ENCODE measurements around the gene CDC42EP5.
"Not testable (repeated sequence)": the region's sequence is repeated elsewhere in the genome, so short reads cannot be mapped to it uniquely, and the experiment has no call there.

CDC42EP5 gene

DNA sequence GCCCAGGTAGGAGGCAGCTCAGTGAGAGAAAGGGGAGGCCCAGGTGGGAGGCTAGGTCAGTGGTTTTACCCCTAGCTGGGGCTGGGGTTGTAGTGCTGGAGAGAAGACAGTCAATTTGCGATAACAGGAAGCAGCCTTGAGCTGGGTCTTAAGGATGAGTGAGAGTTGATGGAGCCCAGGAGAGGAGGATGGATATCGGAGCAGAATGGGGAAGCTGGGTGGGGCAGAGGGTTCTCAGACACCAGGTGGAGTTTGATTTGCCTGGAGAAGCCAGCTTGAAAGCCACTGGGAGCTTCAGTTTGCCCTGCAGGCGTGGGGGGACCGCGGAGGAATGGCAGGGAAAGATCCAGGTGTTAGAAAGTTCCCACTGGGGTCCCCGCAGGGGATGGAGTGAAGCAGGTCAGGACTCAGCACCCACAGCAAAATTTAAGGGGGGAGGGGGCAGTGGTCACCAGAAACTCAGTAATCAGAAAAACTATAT lies 836 bp upstream of the CDC42EP5 start:
- H3K27me3 ChIP-seq (ENCODE audit: control insufficient read depth in 1 of 2, insufficient read depth in 2 of 2, low read length in 2 of 2) = no peaks in the 10 kb centered on the region
- no peaks in the 10 kb centered on the region for H3K36me3 ChIP-seq (ENCODE audit: control insufficient read depth in 1 of 2, insufficient read depth in 2 of 2, low read length in 2 of 2)
- peaks cover 24 to 40% of the 10 kb centered on the region in 2 donors for H3K4me1 ChIP-seq (ENCODE audit: control insufficient read depth in 1 of 2, insufficient read depth in 2 of 2, low read length in 2 of 2)
- H3K9ac ChIP-seq (ENCODE audit: low read depth in 1 of 2, low read length in 2 of 2) = peak overlapping the region; percentile 63 to 74
- no peaks in the 10 kb centered on the region for H3K9me3 ChIP-seq (ENCODE audit: control insufficient read depth in 1 of 2, low read length in 2 of 2)
- peak overlapping the region; percentile 60 for H3K27ac ChIP-seq (ENCODE audit: low read depth, low read length)
- peak overlapping the region; percentile 61 to 72 for H3K4me3 ChIP-seq (ENCODE audit: low read depth in 1 of 2, low read length in 2 of 2)

DNA sequence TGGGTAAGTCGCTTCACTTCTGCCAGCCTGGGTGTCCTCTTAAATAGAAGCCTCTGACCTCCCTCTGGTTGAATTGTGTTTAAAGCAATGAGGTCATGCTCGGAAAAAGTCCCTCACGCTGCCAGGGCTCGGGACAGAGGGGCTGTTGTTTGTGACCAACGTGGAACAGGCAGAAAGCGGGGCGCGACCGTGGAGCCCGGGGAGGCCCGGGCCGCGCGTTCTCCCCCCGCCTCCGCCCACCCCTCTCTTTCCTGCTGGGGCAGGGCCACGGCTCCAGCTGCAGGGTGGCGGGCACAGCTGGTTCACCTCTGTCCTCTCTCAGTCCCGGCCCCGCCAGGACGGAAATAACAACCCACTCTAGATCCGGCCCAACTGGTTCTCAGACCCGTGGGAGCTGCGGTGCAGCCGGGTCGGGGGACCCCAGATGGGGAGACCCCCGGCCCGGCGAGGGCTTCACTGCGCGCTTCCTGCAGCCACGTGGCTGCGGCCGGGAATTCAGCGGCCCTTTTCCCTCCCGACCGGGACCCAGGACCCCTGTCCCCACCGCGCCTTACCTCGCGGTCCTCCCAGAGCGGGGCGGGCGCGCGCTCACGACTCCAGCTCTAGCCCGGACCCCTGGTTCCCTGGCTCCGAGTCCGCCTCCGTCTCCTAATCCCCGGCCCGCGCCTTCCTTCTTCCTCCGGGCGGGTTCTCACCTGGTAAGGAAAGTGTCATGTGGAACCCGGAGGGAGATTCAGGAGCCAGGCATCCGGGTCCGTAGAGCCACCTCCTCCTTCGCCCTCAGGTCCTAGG lies 1.9 kb downstream of the CDC42EP5 start:
- no peaks in the 10 kb centered on the region for H3K36me3 ChIP-seq (ENCODE audit: control insufficient read depth in 1 of 2, insufficient read depth in 2 of 2, low read length in 2 of 2)
- peaks cover 25 to 29% of the 10 kb centered on the region in 2 donors for H3K4me1 ChIP-seq (ENCODE audit: control insufficient read depth in 1 of 2, insufficient read depth in 2 of 2, low read length in 2 of 2)
- peak overlapping the region; percentile 12 to 89 for H3K9ac ChIP-seq (ENCODE audit: low read depth in 1 of 2, low read length in 2 of 2)
- peak overlapping the region; percentile 68 to 75 for H3K4me3 ChIP-seq (ENCODE audit: low read depth in 1 of 2, low read length in 2 of 2)
- H3K27me3 ChIP-seq (ENCODE audit: control insufficient read depth in 1 of 2, insufficient read depth in 2 of 2, low read length in 2 of 2) = no peaks in the 10 kb centered on the region
- H3K27ac ChIP-seq (ENCODE audit: low read depth, low read length) = peak overlapping the region; percentile 68
- no peaks in the 10 kb centered on the region for H3K9me3 ChIP-seq (ENCODE audit: control insufficient read depth in 1 of 2, low read length in 2 of 2)

DNA sequence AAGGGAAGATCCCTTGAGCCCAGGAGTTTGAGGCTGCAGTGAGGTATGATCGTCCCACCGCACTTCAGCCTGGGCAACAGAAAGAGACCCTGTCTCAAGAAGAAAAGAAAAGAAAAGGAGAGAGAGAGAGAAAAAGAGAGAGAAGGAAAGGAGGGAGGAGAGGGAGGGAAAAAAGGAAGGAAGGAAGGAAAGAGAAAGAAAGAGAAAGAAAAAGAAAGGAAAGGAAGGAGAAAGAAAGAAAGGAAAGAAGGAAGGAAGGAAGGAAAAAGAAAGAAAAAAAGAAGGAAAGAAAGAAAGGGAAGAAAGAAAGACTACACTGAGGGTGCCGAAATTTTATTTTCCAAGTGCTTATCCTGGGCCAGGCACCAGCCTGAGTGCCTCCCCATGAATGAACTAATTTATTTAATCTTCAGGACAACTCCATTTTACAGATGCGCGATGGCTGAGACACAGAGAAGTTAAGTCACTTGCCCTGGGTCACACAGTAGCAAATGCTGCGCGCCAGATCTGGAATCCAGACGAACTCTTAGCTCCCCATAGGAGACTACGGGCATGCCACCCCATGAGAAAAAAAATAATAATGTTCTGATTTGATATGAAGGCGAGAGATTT lies 2.7 kb downstream of the CDC42EP5 start:
- Histone ChIP-seq H3K9ac (ENCODE audit: low read depth in 1 of 2, low read length in 2 of 2) (peak overlapping the region; percentile 12 to 89), H3K36me3 (ENCODE audit: control insufficient read depth in 1 of 2, insufficient read depth in 2 of 2, low read length in 2 of 2) (peaks cover 0 to 3% of the 10 kb centered on the region in 2 donors), H3K9me3 (ENCODE audit: control insufficient read depth in 1 of 2, low read length in 2 of 2) (no peaks in the 10 kb centered on the region), H3K4me3 (ENCODE audit: low read depth in 1 of 2, low read length in 2 of 2) (peak overlapping the region; percentile 68 to 75), H3K27me3 (ENCODE audit: control insufficient read depth in 1 of 2, insufficient read depth in 2 of 2, low read length in 2 of 2) (no peaks in the 10 kb centered on the region), H3K27ac (ENCODE audit: low read depth, low read length) (peak overlapping the region; percentile 68), H3K4me1 (ENCODE audit: control insufficient read depth in 1 of 2, insufficient read depth in 2 of 2, low read length in 2 of 2) (peaks cover 25 to 30% of the 10 kb centered on the region in 2 donors)

DNA sequence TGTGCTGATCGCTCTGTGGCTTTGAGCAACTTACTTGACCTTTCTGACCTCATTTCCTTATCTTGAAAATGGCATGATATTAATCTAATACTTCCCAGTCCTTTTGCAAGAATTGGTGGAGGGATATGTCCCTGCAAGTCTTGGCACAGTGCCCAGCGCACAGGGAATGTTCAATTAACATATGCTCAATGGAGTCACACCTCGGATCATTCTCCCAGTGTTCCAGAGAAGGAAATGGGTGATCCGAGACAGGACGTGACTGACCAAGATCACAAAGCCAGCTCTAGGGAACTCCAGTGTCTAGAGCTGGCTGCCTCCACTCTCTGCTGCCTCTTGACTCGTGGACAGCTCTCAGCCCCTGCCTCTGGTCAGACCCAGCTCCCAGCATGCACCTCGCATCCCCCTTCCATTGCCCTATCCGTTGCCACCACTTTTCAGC lies 3.6 kb downstream of the CDC42EP5 start:
- H3K27ac ChIP-seq (ENCODE audit: low read depth, low read length) = peak overlapping the region; percentile 68
- peak overlapping the region; percentile 12 to 89 for H3K9ac ChIP-seq (ENCODE audit: low read depth in 1 of 2, low read length in 2 of 2)
- no peaks in the 10 kb centered on the region for H3K27me3 ChIP-seq (ENCODE audit: control insufficient read depth in 1 of 2, insufficient read depth in 2 of 2, low read length in 2 of 2)
- peak overlapping the region; percentile 4 to 75 for H3K4me3 ChIP-seq (ENCODE audit: low read depth in 1 of 2, low read length in 2 of 2)
- H3K36me3 ChIP-seq (ENCODE audit: control insufficient read depth in 1 of 2, insufficient read depth in 2 of 2, low read length in 2 of 2) = peaks cover 0 to 3% of the 10 kb centered on the region in 2 donors
- peaks cover 25 to 30% of the 10 kb centered on the region in 2 donors for H3K4me1 ChIP-seq (ENCODE audit: control insufficient read depth in 1 of 2, insufficient read depth in 2 of 2, low read length in 2 of 2)
- H3K9me3 ChIP-seq (ENCODE audit: control insufficient read depth in 1 of 2, low read length in 2 of 2) = no peaks in the 10 kb centered on the region

DNA sequence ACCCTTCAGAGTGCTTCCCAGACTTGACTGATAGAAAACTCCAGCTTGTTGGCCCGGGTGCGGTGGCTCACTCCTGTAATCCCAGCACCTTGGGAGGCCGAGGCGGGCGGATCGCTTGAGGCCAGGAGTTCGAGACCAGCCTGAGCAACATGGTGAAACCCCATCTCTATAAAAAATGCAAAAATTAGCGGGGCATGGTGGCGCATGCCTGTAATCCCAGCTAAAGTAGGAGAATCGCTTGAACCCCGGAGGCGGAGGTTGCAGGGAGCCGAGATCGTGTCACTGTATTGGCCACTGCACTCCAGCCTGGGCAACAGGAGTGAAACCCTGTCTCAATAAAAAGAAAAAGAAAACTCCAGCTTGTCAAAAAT lies 7.0 kb downstream of the CDC42EP5 start:
- H3K4me3 ChIP-seq (ENCODE audit: low read depth in 1 of 2, low read length in 2 of 2); H3K9me3 ChIP-seq (ENCODE audit: control insufficient read depth in 1 of 2, low read length in 2 of 2); H3K27me3 ChIP-seq (ENCODE audit: control insufficient read depth in 1 of 2, insufficient read depth in 2 of 2, low read length in 2 of 2); H3K9ac ChIP-seq (ENCODE audit: low read depth in 1 of 2, low read length in 2 of 2): not testable (repeated sequence)
- peaks cover 0 to 14% of the 10 kb centered on the region in 2 donors for H3K36me3 ChIP-seq (ENCODE audit: control insufficient read depth in 1 of 2, insufficient read depth in 2 of 2, low read length in 2 of 2)
- peak overlapping the region; percentile 75 for H3K27ac ChIP-seq (ENCODE audit: low read depth, low read length)
- H3K4me1 ChIP-seq (ENCODE audit: control insufficient read depth in 1 of 2, insufficient read depth in 2 of 2, low read length in 2 of 2) = peaks cover 28 to 30% of the 10 kb centered on the region in 2 donors

DNA sequence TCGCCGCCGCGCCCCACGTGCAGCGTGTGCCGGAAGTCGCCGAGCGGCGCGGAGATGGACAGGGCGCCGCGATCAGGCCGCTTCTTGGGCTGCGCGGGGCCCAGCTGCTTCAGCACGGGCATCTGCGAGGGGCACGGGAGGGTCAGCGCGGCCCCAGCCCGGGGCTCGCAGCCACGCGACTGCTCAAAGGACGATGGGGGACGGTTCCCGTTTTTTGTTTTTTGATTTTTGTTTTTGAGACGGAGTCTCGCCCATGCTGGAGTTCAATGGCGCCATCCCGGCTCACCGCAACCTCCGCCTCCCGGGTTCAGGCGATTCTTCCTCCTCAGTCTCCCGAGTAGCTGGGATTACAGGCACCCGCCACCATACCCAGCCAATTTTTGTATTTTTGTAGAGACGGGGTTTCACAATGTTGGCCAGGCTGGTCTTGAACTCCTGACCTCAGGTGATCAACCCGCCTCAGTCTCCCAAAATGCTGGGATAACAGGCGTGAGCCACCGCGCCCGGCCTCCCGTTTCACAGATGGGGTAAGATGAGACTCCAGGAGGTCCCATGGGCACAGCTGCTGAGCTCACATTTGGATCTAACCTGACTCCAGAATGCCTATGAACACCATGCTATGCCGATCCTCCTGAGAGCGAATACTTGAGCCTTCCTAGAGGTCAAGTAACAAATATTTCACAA lies 7.5 kb downstream of the CDC42EP5 start:
- H3K36me3 ChIP-seq (ENCODE audit: control insufficient read depth in 1 of 2, insufficient read depth in 2 of 2, low read length in 2 of 2) = peaks cover 0 to 17% of the 10 kb centered on the region in 2 donors
- peak overlapping the region; percentile 75 for H3K27ac ChIP-seq (ENCODE audit: low read depth, low read length)
- no peak overlapping the region for H3K4me3 ChIP-seq (ENCODE audit: low read depth in 1 of 2, low read length in 2 of 2)
- no peaks in the 10 kb centered on the region for H3K9me3 ChIP-seq (ENCODE audit: control insufficient read depth in 1 of 2, low read length in 2 of 2)
- H3K27me3 ChIP-seq (ENCODE audit: control insufficient read depth in 1 of 2, insufficient read depth in 2 of 2, low read length in 2 of 2) = no peaks in the 10 kb centered on the region
- H3K9ac ChIP-seq (ENCODE audit: low read depth in 1 of 2, low read length in 2 of 2) = no peak overlapping the region
- H3K4me1 ChIP-seq (ENCODE audit: control insufficient read depth in 1 of 2, insufficient read depth in 2 of 2, low read length in 2 of 2) = peaks cover 27 to 28% of the 10 kb centered on the region in 2 donors

DNA sequence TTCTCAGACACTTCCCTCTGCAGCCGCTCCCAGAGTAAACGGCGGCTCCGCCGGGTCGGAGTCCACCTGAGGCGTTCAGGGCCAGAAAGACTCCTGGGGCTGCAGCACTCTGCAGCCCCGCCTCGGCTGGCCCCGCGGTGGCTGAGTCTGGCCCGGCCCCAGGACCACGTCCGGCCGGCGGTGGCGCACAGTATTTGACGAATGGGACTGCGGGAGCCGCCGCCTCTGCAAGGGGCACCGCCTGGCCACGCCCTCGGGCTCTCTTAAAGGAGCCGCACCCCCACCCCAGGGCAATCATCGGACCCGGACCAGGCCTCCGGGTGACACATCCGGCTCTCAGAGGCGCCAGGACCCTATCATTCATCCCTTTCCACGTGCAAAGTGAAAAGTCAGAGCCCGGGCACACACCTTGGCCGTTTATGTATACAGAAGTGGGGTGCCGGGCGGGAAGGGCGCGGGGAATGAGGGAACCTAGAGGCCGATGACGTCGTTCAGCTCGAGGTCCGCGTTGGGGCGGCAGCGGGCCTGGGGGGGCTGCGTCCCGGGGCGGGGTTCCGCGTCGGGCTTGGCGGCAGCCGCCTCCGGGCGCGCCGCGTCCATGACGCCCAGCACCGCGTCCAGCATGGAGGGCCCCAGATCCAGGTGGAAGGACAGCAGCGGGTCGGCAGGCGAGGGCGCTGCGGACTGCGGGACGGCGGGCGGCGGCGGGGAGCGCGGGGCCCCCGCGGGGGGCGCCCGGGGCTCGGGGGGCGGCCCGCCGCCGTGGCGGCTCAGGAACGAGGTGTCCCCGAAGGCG lies 8.3 kb downstream of the CDC42EP5 start:
- Histone ChIP-seq H3K27me3 (ENCODE audit: control insufficient read depth in 1 of 2, insufficient read depth in 2 of 2, low read length in 2 of 2) (no peaks in the 10 kb centered on the region), H3K4me1 (ENCODE audit: control insufficient read depth in 1 of 2, insufficient read depth in 2 of 2, low read length in 2 of 2) (peaks cover 26% of the 10 kb centered on the region in 2 donors), H3K36me3 (ENCODE audit: control insufficient read depth in 1 of 2, insufficient read depth in 2 of 2, low read length in 2 of 2) (peaks cover 0 to 20% of the 10 kb centered on the region in 2 donors), H3K4me3 (ENCODE audit: low read depth in 1 of 2, low read length in 2 of 2) (peak overlapping the region; percentile 69 to 77), H3K9ac (ENCODE audit: low read depth in 1 of 2, low read length in 2 of 2) (peak overlapping the region; percentile 43 to 45), H3K9me3 (ENCODE audit: control insufficient read depth in 1 of 2, low read length in 2 of 2) (no peaks in the 10 kb centered on the region), H3K27ac (ENCODE audit: low read depth, low read length) (peak overlapping the region; percentile 99)

DNA sequence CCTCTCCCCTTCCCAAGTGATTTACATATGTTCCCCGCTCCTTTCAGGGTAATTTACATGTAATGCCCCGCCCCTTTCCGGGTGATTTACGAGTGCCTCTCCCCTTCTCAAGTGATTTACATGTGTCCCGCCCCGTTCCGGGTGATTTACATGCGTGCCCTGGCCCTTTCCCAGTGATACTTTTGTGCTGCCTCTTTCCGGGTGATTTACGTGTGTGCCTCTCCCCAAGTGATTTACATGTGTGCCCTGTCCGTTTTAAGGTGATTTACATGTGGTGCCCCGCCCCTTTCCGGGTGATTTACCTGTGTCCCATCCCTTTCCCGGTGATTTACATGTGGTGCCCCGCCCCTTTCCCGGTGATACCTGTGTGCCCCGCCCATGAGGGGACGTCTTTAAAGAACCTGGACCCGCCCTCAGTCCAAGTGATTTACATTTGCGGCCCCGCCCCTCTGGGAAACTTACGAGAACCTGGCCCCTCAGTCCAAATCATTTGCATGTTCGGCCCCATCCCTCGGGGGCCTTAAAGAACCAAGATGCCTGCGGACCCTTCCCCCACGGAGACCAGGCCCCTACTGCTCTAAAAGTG lies 9.0 kb downstream of the CDC42EP5 start:
- peaks cover 19 to 23% of the 10 kb centered on the region in 2 donors for H3K4me1 ChIP-seq (ENCODE audit: control insufficient read depth in 1 of 2, insufficient read depth in 2 of 2, low read length in 2 of 2)
- no peaks in the 10 kb centered on the region for H3K27me3 ChIP-seq (ENCODE audit: control insufficient read depth in 1 of 2, insufficient read depth in 2 of 2, low read length in 2 of 2)
- peaks cover 0 to 27% of the 10 kb centered on the region in 2 donors for H3K36me3 ChIP-seq (ENCODE audit: control insufficient read depth in 1 of 2, insufficient read depth in 2 of 2, low read length in 2 of 2)
- peak overlapping the region; percentile 69 to 77 for H3K4me3 ChIP-seq (ENCODE audit: low read depth in 1 of 2, low read length in 2 of 2)
- no peaks in the 10 kb centered on the region for H3K9me3 ChIP-seq (ENCODE audit: control insufficient read depth in 1 of 2, low read length in 2 of 2)
- peak overlapping the region in 1 of 2 donors; percentile 45 for H3K9ac ChIP-seq (ENCODE audit: low read depth in 1 of 2, low read length in 2 of 2)
- peak overlapping the region; percentile 99 for H3K27ac ChIP-seq (ENCODE audit: low read depth, low read length)

DNA sequence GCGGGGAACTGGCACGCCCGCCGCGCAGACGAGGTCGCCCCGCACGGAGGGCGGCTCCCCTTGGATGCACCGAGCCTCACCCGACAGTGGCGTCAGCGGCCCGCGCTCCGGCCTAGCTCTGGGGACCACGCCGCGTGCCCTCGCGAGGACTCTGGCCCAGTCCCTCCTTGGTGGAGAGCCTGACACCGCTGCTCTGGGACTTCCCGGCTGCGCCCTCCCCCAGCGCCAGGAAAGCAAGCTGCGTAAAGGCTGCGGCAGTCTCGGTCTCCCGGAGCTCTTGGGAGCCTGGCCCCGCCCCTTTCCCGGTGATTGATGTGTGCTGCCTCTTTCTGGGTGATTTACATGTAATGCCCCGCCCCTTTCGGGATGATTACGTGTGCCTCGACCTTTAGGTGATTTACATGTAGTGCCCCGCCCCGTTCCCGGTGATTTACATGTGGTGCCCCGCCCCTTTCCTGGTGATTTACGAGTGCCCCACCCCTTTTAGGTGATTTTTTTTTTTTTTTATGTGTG lies 9.5 kb downstream of the CDC42EP5 start, which contains the start of gene LENG9:
LENG9 (minus strand) TSS at position 248 of the 513 bp plus-strand sequence. CDS start 252 bp downstream, outside the sequence.
- Histone ChIP-seq H3K4me3 (ENCODE audit: low read depth in 1 of 2, low read length in 2 of 2) (peak within 1 kb of the TSS; percentile 69 to 77), H3K9ac (ENCODE audit: low read depth in 1 of 2, low read length in 2 of 2) (peak within 1 kb of the TSS; percentile 78 to 85), H3K4me1 (ENCODE audit: control insufficient read depth in 1 of 2, insufficient read depth in 2 of 2, low read length in 2 of 2) (peaks cover 19 to 21% of the 10 kb centered on the region in 2 donors), H3K27ac (ENCODE audit: low read depth, low read length) (peak within 1 kb of the TSS; percentile 99), H3K36me3 (ENCODE audit: control insufficient read depth in 1 of 2, insufficient read depth in 2 of 2, low read length in 2 of 2) (peaks cover 4 to 33% of the 10 kb centered on the region in 2 donors), H3K9me3 (ENCODE audit: control insufficient read depth in 1 of 2, low read length in 2 of 2) (no peaks in the 10 kb centered on the region), H3K27me3 (ENCODE audit: control insufficient read depth in 1 of 2, insufficient read depth in 2 of 2, low read length in 2 of 2) (no peaks in the 10 kb centered on the region)

Measured in duodenal mucosa (tissue), 2 donors.